Mesenchymal stem cell (in vitro differentiated cells and primary cell): ENCODE data around the gene GAPDHS.

Experiments used
- DNase-seq: peaks from one replicate; pipeline ENCODE4 v3.0.0-alpha.2; 2013
- H2AFZ ChIP-seq: one replicate; pipeline ENCODE4 v1.6.1; 2013; ENCODE audit warnings: low read depth, mild to moderate bottlenecking, control low read depth, inconsistent platforms, low read length, moderate library complexity
- H2AK5ac ChIP-seq: 2 replicates; pipeline ENCODE4 v1.6.1; 2013; ENCODE audit warnings: low read length, moderate library complexity, mild to moderate bottlenecking, inconsistent platforms; ENCODE audit not compliant: severe bottlenecking
- H2BK120ac ChIP-seq: one replicate; pipeline ENCODE4 v1.6.1; 2013; ENCODE audit warnings: low read depth, mild to moderate bottlenecking, inconsistent platforms, low read length, moderate library complexity
- H2BK12ac ChIP-seq, 2 experiments: one replicate each; pipeline ENCODE4 v1.6.1; 2013; ENCODE audit warnings: inconsistent platforms in 2 of 2, low read length in 2 of 2, mild to moderate bottlenecking in 2 of 2, moderate library complexity in 2 of 2, control low read depth in 1 of 2
- H2BK15ac ChIP-seq: one replicate; pipeline ENCODE4 v1.6.1; 2013; ENCODE audit warnings: mild to moderate bottlenecking, low read depth, inconsistent platforms; ENCODE audit not compliant: poor library complexity, severe bottlenecking
- H2BK5ac ChIP-seq: 2 replicates; pipeline ENCODE4 v1.6.1; 2013; ENCODE audit warnings: low read depth, mild to moderate bottlenecking, low read length, control low read depth, inconsistent platforms; ENCODE audit not compliant: poor library complexity, severe bottlenecking
- H3K14ac ChIP-seq, 2 experiments: one replicate each; pipeline ENCODE4 v1.6.1; 2013; ENCODE audit warnings: inconsistent platforms in 2 of 2, low read length in 2 of 2, control low read depth in 1 of 2, mild to moderate bottlenecking in 1 of 2, moderate library complexity in 1 of 2
- H3K18ac ChIP-seq, 2 experiments: one replicate each; pipeline ENCODE4 v1.6.1; 2013; ENCODE audit warnings: inconsistent platforms in 2 of 2, low read length in 2 of 2, control low read depth in 1 of 2, low read depth in 1 of 2, mild to moderate bottlenecking in 1 of 2
- H3K23ac ChIP-seq, 2 experiments: one replicate each; pipeline ENCODE4 v1.6.1; 2013; ENCODE audit warnings: inconsistent platforms in 2 of 2, low read length in 2 of 2, mild to moderate bottlenecking in 2 of 2, moderate library complexity in 2 of 2, control low read depth in 1 of 2
- H3K27ac ChIP-seq: 2 replicates; pipeline ENCODE4 v1.5.1; 2013; ENCODE audit warnings: mild to moderate bottlenecking, moderate library complexity, low read length, control low read depth, inconsistent platforms; ENCODE audit not compliant: poor library complexity, severe bottlenecking
- H3K27me3 ChIP-seq, 2 experiments: 2 replicates each; pipeline versions ENCODE4 v1.6.1 to v1.7.0; 2013; ENCODE audit warnings: low read length in 2 of 2, mild to moderate bottlenecking in 2 of 2, moderate library complexity in 2 of 2, control low read depth in 1 of 2, inconsistent platforms in 1 of 2; ENCODE audit not compliant: control insufficient read depth in 1 of 2, insufficient read depth in 1 of 2
- H3K36me3 ChIP-seq, 2 experiments: 2 replicates each; pipeline versions ENCODE4 v1.6.1 to v1.7.0; 2013; ENCODE audit warnings: low read length in 2 of 2, control low read depth in 1 of 2, inconsistent platforms in 1 of 2, low read depth in 1 of 2, mild to moderate bottlenecking in 1 of 2; ENCODE audit not compliant: insufficient read depth in 2 of 2, control insufficient read depth in 1 of 2
- H3K4ac ChIP-seq, 2 experiments: one replicate each; pipeline ENCODE4 v1.6.1; 2013; ENCODE audit warnings: inconsistent platforms in 2 of 2, low read length in 2 of 2, mild to moderate bottlenecking in 2 of 2, moderate library complexity in 2 of 2, control low read depth in 1 of 2, low read depth in 1 of 2
- H3K4me1 ChIP-seq: 2 replicates; pipeline ENCODE4 v1.6.1; 2013; ENCODE audit warnings: low read depth, low read length, control low read depth; ENCODE audit not compliant: control insufficient read depth, insufficient read depth
- H3K4me2 ChIP-seq: 2 replicates; pipeline ENCODE4 v1.6.1; 2013; ENCODE audit warnings: low read length, mild to moderate bottlenecking, inconsistent platforms; ENCODE audit not compliant: poor library complexity, severe bottlenecking
- H3K4me3 ChIP-seq, 2 experiments: 2 replicates each; pipeline versions ENCODE4 v1.5.1 to v1.7.0; 2013; ENCODE audit warnings: low read length in 2 of 2, mild to moderate bottlenecking in 2 of 2, control low read depth in 1 of 2, low read depth in 1 of 2; ENCODE audit not compliant: insufficient read depth in 1 of 2
- H3K79me1 ChIP-seq: replicated peaks from 2 replicates; pipeline ENCODE4 v1.6.1; 2013; ENCODE audit warnings: mild to moderate bottlenecking, control low read depth, low read length, inconsistent platforms; ENCODE audit not compliant: poor library complexity, severe bottlenecking
- H3K9ac ChIP-seq: 2 replicates; pipeline ENCODE4 v1.7.0; 2013; ENCODE audit warnings: mild to moderate bottlenecking, low read length, moderate library complexity
- H3K9me3 ChIP-seq: 2 replicates; pipeline ENCODE4 v1.7.0; 2013; ENCODE audit warnings: mild to moderate bottlenecking, low read length; ENCODE audit not compliant: control insufficient read depth
- H4K8ac ChIP-seq: one replicate; pipeline ENCODE4 v1.6.1; 2013; ENCODE audit warnings: inconsistent platforms, mild to moderate bottlenecking, low read length, moderate library complexity
- H4K91ac ChIP-seq: one replicate; pipeline ENCODE4 v1.6.1; 2013; ENCODE audit warnings: mild to moderate bottlenecking, low read length, inconsistent platforms
- WGBS: methylation state at CpG from one replicate; pipeline ENCODE4 v1.1.7; 2013; ENCODE audit warnings: mixed read lengths; 5-methylcytosine and 5-hydroxymethylcytosine counted together

The GAPDHS gene

GRCh38 chr19:35577918-35578317 lies 44.7 kb downstream of the GAPDHS start:
- H3K27me3 ChIP-seq, result peaks cover 0 to 11% of the 10 kb centered on the region in 2 experiments
- H3K4me3 ChIP-seq, result no peak overlapping the region
- H3K14ac ChIP-seq, result no peak overlapping the region
- no peaks in the 10 kb centered on the region for H3K79me1 ChIP-seq
- no peak overlapping the region for H3K27ac ChIP-seq
- H2BK15ac ChIP-seq, result no peak overlapping the region
- H2AK5ac ChIP-seq, result no peak overlapping the region
- DNase-seq, result no peak
- WGBS, result no CpG with 5 or more reads among the region's 1 CpG
- no peak overlapping the region for H2BK5ac ChIP-seq
- no peaks in the 10 kb centered on the region for H3K36me3 ChIP-seq
- H2BK12ac ChIP-seq, result no peak overlapping the region
- no peak overlapping the region for H3K23ac ChIP-seq
- H3K4ac ChIP-seq, result no peak overlapping the region
- H3K4me1 ChIP-seq, result no peaks in the 10 kb centered on the region
- H2AFZ ChIP-seq, result no peak overlapping the region
- no peak overlapping the region for H3K9ac ChIP-seq
- no peak overlapping the region for H3K18ac ChIP-seq
- no peak overlapping the region for H4K91ac ChIP-seq
- H3K4me2 ChIP-seq, result no peak overlapping the region
- H4K8ac ChIP-seq, result no peak overlapping the region
- peaks cover 14% of the 10 kb centered on the region for H3K9me3 ChIP-seq
- no peak overlapping the region for H2BK120ac ChIP-seq

GRCh38 chr19:35578707-35579106 lies 45.5 kb downstream of the GAPDHS start:
- H3K4me2 ChIP-seq, result no peak overlapping the region
- H2BK120ac ChIP-seq, result no peak overlapping the region
- H2BK5ac ChIP-seq, result no peak overlapping the region
- H3K14ac ChIP-seq, result no peak overlapping the region
- no peak overlapping the region for H3K9ac ChIP-seq
- no peak overlapping the region for H3K4ac ChIP-seq
- H2BK15ac ChIP-seq, result no peak overlapping the region
- 78% methylated on average over 7 of the region's 7 CpGs for WGBS
- no peak overlapping the region for H2BK12ac ChIP-seq
- H3K18ac ChIP-seq, result no peak overlapping the region
- H2AK5ac ChIP-seq, result no peak overlapping the region
- peaks cover 0 to 7% of the 10 kb centered on the region in 2 experiments for H3K27me3 ChIP-seq
- no peak overlapping the region for H3K4me3 ChIP-seq
- H3K27ac ChIP-seq, result no peak overlapping the region
- H3K9me3 ChIP-seq, result peaks cover 14% of the 10 kb centered on the region
- H3K79me1 ChIP-seq, result no peaks in the 10 kb centered on the region
- no peak overlapping the region for H4K8ac ChIP-seq
- no peak overlapping the region for H4K91ac ChIP-seq
- no peak overlapping the region for H3K23ac ChIP-seq
- H3K4me1 ChIP-seq, result no peaks in the 10 kb centered on the region
- no peaks in the 10 kb centered on the region for H3K36me3 ChIP-seq
- H2AFZ ChIP-seq, result no peak overlapping the region
- no peak for DNase-seq

- 83% methylated on average over 1 of the region's 1 CpG for WGBS
- Histone ChIP-seq H3K4me2 (no peak overlapping the region), H3K4ac (no peak overlapping the region), H3K23ac (no peak overlapping the region), H3K27ac (no peak overlapping the region), H2AFZ (no peak overlapping the region), H4K8ac (no peak overlapping the region), H2BK5ac (no peak overlapping the region), H3K27me3 (peaks cover 12 to 36% of the 10 kb centered on the region in 2 experiments), H3K9ac (no peak overlapping the region), H3K14ac (no peak overlapping the region), H3K4me1 (no peaks in the 10 kb centered on the region), H3K18ac (no peak overlapping the region), H4K91ac (no peak overlapping the region), H3K9me3 (no peaks in the 10 kb centered on the region), H2BK12ac (no peak overlapping the region), H2AK5ac (no peak overlapping the region), H3K4me3 (no peak overlapping the region), H3K79me1 (no peaks in the 10 kb centered on the region), H2BK120ac (no peak overlapping the region), H2BK15ac (no peak overlapping the region), H3K36me3 (no peaks in the 10 kb centered on the region)
- DNase-seq, result no peak
Observed at GRCh38 chr19:35582760-35583159, 49.5 kb downstream of the GAPDHS start.

- Histone ChIP-seq H2BK5ac (no peak within 1 kb of the TSS), H4K8ac (no peak within 1 kb of the TSS), H2BK12ac (no peak within 1 kb of the TSS), H3K9me3 (no peaks in the 10 kb centered on the region), H3K18ac (no peak within 1 kb of the TSS), H3K4me3 (no peak within 1 kb of the TSS), H3K9ac (no peak within 1 kb of the TSS), H4K91ac (no peak within 1 kb of the TSS), H2BK15ac (no peak within 1 kb of the TSS), H3K27me3 (peaks cover 12 to 53% of the 10 kb centered on the region in 2 experiments), H3K36me3 (no peaks in the 10 kb centered on the region), H3K79me1 (no peaks in the 10 kb centered on the region), H2AFZ (no peak within 1 kb of the TSS), H3K27ac (no peak within 1 kb of the TSS), H3K4me1 (no peaks in the 10 kb centered on the region), H3K4me2 (no peak within 1 kb of the TSS), H3K23ac (no peak within 1 kb of the TSS), H3K14ac (no peak within 1 kb of the TSS), H2AK5ac (no peak within 1 kb of the TSS), H2BK120ac (no peak within 1 kb of the TSS), H3K4ac (no peak within 1 kb of the TSS)
- no peak for DNase-seq
- 55% methylated on average over 13 of the region's 16 CpGs for WGBS
Observed at GRCh38 chr19:35585848-35586247, 52.6 kb downstream of the GAPDHS start, which contains the start of gene PMIS2. TSS of gene PMIS2 (plus strand) at chr19:35586173. CDS start at chr19:35586260, 87 bp downstream.
